T-cell (primary cell): ENCODE measurements around the gene BCKDHA. TPM values are rescaled to one million over a fixed set of nuclear protein-coding genes. Genes with fewer than 3 reads are reported as not detected.
"Not testable (repeated sequence)": the region's sequence is repeated elsewhere in the genome, so short reads cannot be mapped to it uniquely, and the experiment has no call there.

Source experiments
- ATAC-seq, 4 experiments: fragments of 200-7000 bp in 3 of 4; fragments of 150-1000 bp in 1 of 4; cut with Tn5 transposase; replicated peaks in 1 of 4; 1 replicate in 3 of 4; 2 replicates in 1 of 4; pipeline ENCODE4 v1.10.0; 2021; ENCODE audit warnings: moderate library complexity in 3 of 4, mild to moderate bottlenecking in 2 of 4, moderate number of reproducible peaks in 1 of 4
- CTCF ChIA-PET, 2 donors: fragments of 300-600 bp; sonication (Branson Sonifier 250); formaldehyde crosslinking; loops; one replicate each; lab custom pipeline; 2022; ENCODE audit warnings: antibody characterized with exemption in 2 of 2; lab: Charles Lee
- POLR2A ChIA-PET, 2 donors: fragments of 300-600 bp; sonication (Branson Sonifier 250); formaldehyde crosslinking; loops; one replicate each; lab custom pipeline; 2022; ENCODE audit warnings: antibody characterized with exemption in 2 of 2; lab: Charles Lee
- DNase-seq, 35 experiments: peaks; one replicate each; pipeline versions ENCODE4 v3.0.0 to v3.0.0-alpha.2; 2013 to 2023
- H3K27ac ChIP-seq: one replicate; pipeline ENCODE4 v1.5.1; 2013; ENCODE audit warnings: low read length
- H3K27me3 ChIP-seq, 2 experiments: replicated peaks in 1 of 2; 1 replicate in 1 of 2; 2 replicates in 1 of 2; pipeline versions ENCODE4 v1.6.1 to v1.7.0; 2013; ENCODE audit warnings: low read length in 1 of 2, mixed read lengths in 1 of 2; ENCODE audit not compliant: control insufficient read depth in 2 of 2, insufficient read depth in 2 of 2; ENCODE audit errors: extremely low read depth in 1 of 2
- H3K36me3 ChIP-seq, 2 donors: 1 replicate in 1 of 2; 2 replicates in 1 of 2; pipeline versions ENCODE4 v1.6.1 to v1.7.0; 2013; ENCODE audit warnings: low read length in 1 of 2; ENCODE audit not compliant: control insufficient read depth in 2 of 2, insufficient read depth in 1 of 2; ENCODE audit errors: extremely low read depth in 1 of 2
- H3K4me1 ChIP-seq, 2 experiments: 1 replicate in 1 of 2; 2 replicates in 1 of 2; pipeline versions ENCODE4 v1.6.1 to v1.7.0; 2013; ENCODE audit warnings: low read length in 2 of 2, mixed read lengths in 1 of 2; ENCODE audit not compliant: insufficient read depth in 2 of 2, control insufficient read depth in 1 of 2; ENCODE audit errors: extremely low read depth in 1 of 2
- H3K4me3 ChIP-seq, 2 donors: 1 replicate in 1 of 2; 2 replicates in 1 of 2; pipeline versions ENCODE4 v1.5.1 to v1.7.0; 2013; ENCODE audit warnings: mild to moderate bottlenecking in 2 of 2, low read length in 1 of 2, moderate library complexity in 1 of 2; ENCODE audit not compliant: control insufficient read depth in 1 of 2; ENCODE audit errors: extremely low read depth in 1 of 2
- H3K9me3 ChIP-seq: 2 replicates; pipeline ENCODE4 v1.7.0; 2013
- H3K27ac Mint-ChIP-seq, 2 donors: one replicate each; pipeline ENCODE4 v1.8.0; 2020 to 2021; ENCODE audit warnings: mild to moderate bottlenecking in 2 of 2, mixed read lengths in 2 of 2
- H3K27me3 Mint-ChIP-seq, 2 donors: one replicate each; pipeline ENCODE4 v1.8.0; 2021 to 2022; ENCODE audit warnings: mixed read lengths in 2 of 2
- H3K36me3 Mint-ChIP-seq: one replicate; pipeline ENCODE4 v1.8.0; 2021; ENCODE audit warnings: mixed read lengths
- H3K4me1 Mint-ChIP-seq, 3 donors: one replicate each; pipeline ENCODE4 v1.8.0; 2020 to 2022; ENCODE audit warnings: mixed read lengths in 3 of 3, mild to moderate bottlenecking in 1 of 3
- H3K4me3 Mint-ChIP-seq, 3 donors: one replicate each; pipeline ENCODE4 v1.8.0; 2020 to 2022; ENCODE audit warnings: mild to moderate bottlenecking in 3 of 3, mixed read lengths in 3 of 3, moderate library complexity in 3 of 3
- H3K9me3 Mint-ChIP-seq, 3 donors: one replicate each; pipeline ENCODE4 v1.8.0; 2020 to 2022; ENCODE audit warnings: mixed read lengths in 3 of 3
- WGBS: methylation state at CpG from one replicate; pipeline ENCODE4 v1.1.5; 2013; ENCODE audit warnings: missing lambda C conversion rate; ENCODE audit not compliant: insufficient coverage; 5-methylcytosine and 5-hydroxymethylcytosine counted together
- total RNA-seq, 35 experiments: library from RNA in 6 of 35; stranded (reverse) in 6 of 35; fragments of 120-200 nt in 1 of 35; gene quantifications; one replicate each; pipeline versions ENCODE4 v1.2.1 to v1.2.4 and lab custom pipeline; 2013 to 2026

The BCKDHA gene
- total RNA-seq, 5 donors from 2014 or later (not counting 1 experiment from before 2014, with no cell fraction given) = 13.0 to 28.6 (median 27.0) TPM

DNA sequence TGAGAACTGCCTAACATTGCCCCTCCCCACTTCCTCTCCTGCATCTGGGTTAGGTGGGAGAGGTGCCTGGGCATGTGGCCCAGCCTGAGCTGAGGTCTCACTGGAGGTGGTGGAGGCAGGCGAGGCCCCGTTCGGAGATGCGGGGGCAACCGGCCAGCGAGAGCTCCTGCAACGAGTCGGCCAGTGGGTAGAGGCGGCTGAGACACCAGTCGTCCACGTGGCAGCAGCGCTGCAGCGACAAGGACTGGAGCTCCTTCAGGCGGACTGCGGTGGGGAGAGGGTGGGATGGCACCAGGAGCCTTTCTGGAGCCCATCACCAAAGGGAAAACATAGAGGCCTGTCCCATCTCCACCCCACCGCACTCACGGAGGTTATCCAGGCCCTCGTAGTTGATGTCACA lies 35.6 kb downstream of the BCKDHA start:
- H3K27ac Mint-ChIP-seq = no peak overlapping the region
- peaks cover 26% of the 10 kb centered on the region for H3K36me3 Mint-ChIP-seq
- POLR2A ChIA-PET = no interaction called here
- no peak for ATAC-seq
- no peak overlapping the region for H3K27ac ChIP-seq
- no peak overlapping the region for H3K4me3 ChIP-seq
- H3K4me1 Mint-ChIP-seq = peaks cover 7 to 28% (median 24%) of the 10 kb centered on the region in 3 donors
- no peaks in the 10 kb centered on the region for H3K27me3 ChIP-seq
- no peak for DNase-seq
- WGBS = over 99% methylated on average over 16 of the region's 18 CpGs
- H3K36me3 ChIP-seq = peaks cover 16 to 31% of the 10 kb centered on the region in 2 donors
- no peaks in the 10 kb centered on the region for H3K27me3 Mint-ChIP-seq
- H3K9me3 Mint-ChIP-seq = no peaks in the 10 kb centered on the region
- no peaks in the 10 kb centered on the region for H3K9me3 ChIP-seq
- no peak overlapping the region for H3K4me3 Mint-ChIP-seq
- peaks cover 4 to 16% of the 10 kb centered on the region in 2 experiments for H3K4me1 ChIP-seq
- CTCF ChIA-PET = no interaction called here

DNA sequence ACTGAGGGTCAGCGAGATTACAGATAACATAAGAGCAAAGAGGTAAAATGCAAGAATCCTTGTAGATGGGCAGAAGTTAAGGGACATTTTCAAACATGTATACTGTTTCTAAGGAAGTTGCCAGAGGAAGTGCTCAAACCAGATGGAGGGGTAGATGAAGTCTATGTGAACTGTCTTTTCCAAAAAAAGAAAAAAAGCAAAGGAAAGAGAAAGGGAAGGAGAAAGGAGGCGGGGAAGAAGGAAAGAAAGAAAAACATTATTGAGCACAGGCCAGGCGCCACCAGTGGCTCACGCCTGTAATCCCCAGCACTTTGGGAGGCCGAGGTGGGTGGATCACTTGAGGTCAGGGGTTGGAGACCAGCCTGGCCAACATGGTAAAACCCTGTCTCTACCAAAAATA lies 36.8 kb downstream of the BCKDHA start:
- POLR2A ChIA-PET = no interaction called here
- Histone ChIP-seq H3K27ac (no peak overlapping the region), H3K4me1 (peaks cover 5 to 11% of the 10 kb centered on the region in 2 experiments), H3K36me3 (peaks cover 16 to 31% of the 10 kb centered on the region in 2 donors), H3K27me3 (no peaks in the 10 kb centered on the region), H3K4me3 (no peak overlapping the region), H3K9me3 (no peaks in the 10 kb centered on the region)
- CTCF ChIA-PET = interaction anchor here in 1 of 2 donors (0.7 kb wide), 1 partner anchor 53 kb away, joined by 3 read pairs; no protein-coding TSS in a partner anchor
- Mint-ChIP-seq H3K4me1 (peaks cover 0 to 22% (median 15%) of the 10 kb centered on the region in 3 donors), H3K27ac (no peak overlapping the region), H3K9me3 (no peaks in the 10 kb centered on the region), H3K4me3 (no peak overlapping the region), H3K27me3 (no peaks in the 10 kb centered on the region), H3K36me3 (peaks cover 26% of the 10 kb centered on the region)
- 94% methylated on average over 2 of the region's 5 CpGs for WGBS
- DNase-seq (no peak), ATAC-seq (no peak)

DNA sequence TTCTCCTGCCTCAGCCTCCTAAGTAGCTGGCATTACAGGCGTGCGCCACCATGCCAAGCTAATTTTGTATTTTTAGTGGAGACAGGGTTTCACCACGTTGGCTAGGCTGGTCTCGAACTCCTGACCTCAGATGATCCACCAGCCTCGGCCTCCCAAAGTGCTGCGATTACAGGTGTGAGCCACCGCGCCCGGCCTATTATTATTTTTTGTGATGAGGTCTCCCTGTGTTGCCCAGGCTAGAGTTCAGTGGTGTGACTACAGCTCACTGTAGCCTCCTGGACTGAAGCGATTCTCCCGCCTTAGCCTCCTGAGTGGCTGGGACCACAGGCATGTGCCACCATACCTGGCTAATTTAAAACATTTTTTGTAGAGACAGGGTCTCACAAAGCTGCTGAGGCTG lies 37.8 kb downstream of the BCKDHA start:
- CTCF ChIA-PET = interaction anchor here in 1 of 2 donors (0.6 to 1.2 kb wide), 3 partner anchors 125 to 147 kb away, joined by 3 to 4 read pairs (median 3); no protein-coding TSS in a partner anchor
- peaks cover 16 to 31% of the 10 kb centered on the region in 2 donors for H3K36me3 ChIP-seq
- H3K27ac ChIP-seq, H3K27me3 ChIP-seq, H3K27me3 Mint-ChIP-seq, POLR2A ChIA-PET, DNase-seq, H3K9me3 ChIP-seq, H3K9me3 Mint-ChIP-seq, H3K4me3 Mint-ChIP-seq, ATAC-seq, H3K4me3 ChIP-seq, H3K27ac Mint-ChIP-seq: not testable (repeated sequence)
- 98% methylated on average over 9 of the region's 11 CpGs for WGBS
- peaks cover 0 to 22% (median 15%) of the 10 kb centered on the region in 3 donors for H3K4me1 Mint-ChIP-seq
- peaks cover 5 to 19% of the 10 kb centered on the region in 2 experiments for H3K4me1 ChIP-seq
- peaks cover 26% of the 10 kb centered on the region for H3K36me3 Mint-ChIP-seq

DNA sequence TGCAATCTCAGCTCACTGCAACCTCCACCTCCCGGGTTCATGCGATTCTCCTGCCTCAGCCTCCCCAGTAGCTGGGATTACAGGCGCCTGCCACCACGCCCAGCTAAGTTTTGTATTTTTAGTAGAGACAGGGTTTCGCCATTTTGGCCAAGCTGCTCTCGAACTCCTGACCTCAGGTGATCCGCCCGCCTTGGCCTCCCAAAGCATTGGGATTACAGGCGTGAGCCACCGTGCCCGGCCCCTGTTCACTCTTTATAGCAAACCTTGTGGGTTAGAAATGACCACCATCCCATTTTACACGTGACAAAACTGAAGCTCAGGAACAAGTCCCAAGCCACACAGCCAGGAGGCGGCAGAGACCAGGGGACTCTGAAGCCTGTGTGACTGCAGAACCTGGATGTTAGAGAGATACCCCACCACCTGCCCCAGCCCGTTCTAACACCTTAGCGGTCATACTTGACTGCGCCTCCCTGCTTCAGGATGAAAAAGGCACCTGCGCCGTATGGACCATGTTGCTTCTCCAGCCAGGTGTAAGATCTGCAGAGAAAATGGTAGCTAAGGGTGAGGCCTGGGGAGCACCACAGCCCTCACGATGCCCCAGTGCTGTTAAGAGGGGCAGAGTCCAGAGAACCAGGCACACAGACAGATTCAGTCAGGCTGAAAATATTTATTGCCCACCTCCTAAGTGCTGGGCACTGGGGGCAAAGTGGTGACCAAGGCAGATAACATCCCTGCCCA lies 38.5 kb downstream of the BCKDHA start:
- Histone ChIP-seq H3K4me3 (no peak overlapping the region), H3K36me3 (peaks cover 15 to 27% of the 10 kb centered on the region in 2 donors), H3K27ac (no peak overlapping the region), H3K4me1 (peaks cover 5 to 19% of the 10 kb centered on the region in 2 experiments), H3K9me3 (no peaks in the 10 kb centered on the region), H3K27me3 (no peaks in the 10 kb centered on the region)
- Mint-ChIP-seq H3K4me1 (peaks cover 0 to 20% (median 13%) of the 10 kb centered on the region in 3 donors), H3K9me3 (no peaks in the 10 kb centered on the region), H3K4me3 (peak overlapping the region in 1 of 3 donors; percentile 13), H3K27ac (no peak overlapping the region), H3K27me3 (no peaks in the 10 kb centered on the region), H3K36me3 (peaks cover 24% of the 10 kb centered on the region)
- ChIA-PET CTCF (interaction anchor here in 1 of 2 donors (0.6 to 1.2 kb wide), 2 partner anchors 134 to 148 kb away, joined by 3 to 4 read pairs; no protein-coding TSS in a partner anchor), POLR2A (no interaction called here)
- no peak for DNase-seq
- over 99% methylated on average over 13 of the region's 19 CpGs for WGBS
- ATAC-seq = no peak

DNA sequence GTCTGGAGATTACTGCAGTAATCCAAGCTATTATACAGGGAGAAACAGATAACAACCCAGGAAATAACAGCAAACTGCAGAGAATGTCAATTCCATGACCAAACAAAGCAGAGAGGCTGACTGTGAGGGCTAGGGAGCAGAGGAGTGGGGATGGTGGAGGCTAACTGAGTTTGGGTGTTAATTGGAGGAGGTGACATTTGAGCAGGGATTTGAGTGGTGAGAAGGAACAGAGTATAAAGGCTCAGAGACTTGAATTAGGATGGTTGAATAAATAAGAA lies 39.0 kb downstream of the BCKDHA start:
- Mint-ChIP-seq H3K36me3 (peaks cover 22% of the 10 kb centered on the region), H3K27ac (no peak overlapping the region), H3K4me3 (peak overlapping the region in 1 of 3 donors; percentile 13), H3K27me3 (no peaks in the 10 kb centered on the region), H3K4me1 (peaks cover 0 to 21% (median 9%) of the 10 kb centered on the region in 3 donors), H3K9me3 (no peaks in the 10 kb centered on the region)
- POLR2A ChIA-PET = no interaction called here
- CTCF ChIA-PET = interaction anchor here in 1 of 2 donors (1.2 kb wide), 1 partner anchor 134 kb away, joined by 3 read pairs; no protein-coding TSS in a partner anchor
- no peak for ATAC-seq
- no peak overlapping the region for H3K4me3 ChIP-seq
- no peaks in the 10 kb centered on the region for H3K27me3 ChIP-seq
- no peaks in the 10 kb centered on the region for H3K9me3 ChIP-seq
- no peak for DNase-seq
- no peak overlapping the region for H3K27ac ChIP-seq
- H3K36me3 ChIP-seq = peaks cover 11 to 22% of the 10 kb centered on the region in 2 donors
- peaks cover 5 to 15% of the 10 kb centered on the region in 2 experiments for H3K4me1 ChIP-seq

DNA sequence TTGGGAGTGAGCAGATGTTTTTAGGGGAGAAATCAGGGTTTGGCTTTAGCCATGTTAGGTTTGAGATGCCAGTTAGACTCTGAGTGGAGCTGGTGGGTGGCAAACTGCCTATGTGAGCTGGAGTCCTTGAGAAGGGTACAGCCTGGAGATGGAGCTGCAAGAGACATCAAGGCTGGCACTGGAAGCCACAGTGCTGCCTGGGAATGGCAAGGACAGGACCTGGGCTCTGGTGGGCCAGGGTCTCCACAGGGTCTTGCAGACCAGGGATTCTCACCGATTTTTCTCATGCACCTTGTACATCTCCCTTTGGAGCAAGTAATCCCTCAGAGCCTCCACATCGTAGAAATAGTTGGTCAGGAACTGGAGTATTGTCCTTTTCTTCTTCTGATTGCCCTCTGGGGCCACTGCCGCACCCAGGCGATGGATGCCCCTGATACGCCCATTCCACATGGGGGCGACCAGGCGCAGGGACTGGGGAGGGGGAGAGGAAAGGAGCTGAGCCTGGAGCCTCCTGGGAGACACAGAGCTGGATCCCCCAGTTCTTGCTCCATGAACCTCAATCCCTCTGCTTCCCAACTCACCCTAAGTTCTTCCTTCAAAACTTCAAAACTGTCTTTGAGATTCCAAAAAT lies 40.4 kb downstream of the BCKDHA start:
- Histone ChIP-seq H3K4me1 (peaks cover 5 to 15% of the 10 kb centered on the region in 2 experiments), H3K4me3 (no peak overlapping the region), H3K27me3 (peaks cover 0 to 5% of the 10 kb centered on the region in 2 experiments), H3K36me3 (peaks cover 9 to 11% of the 10 kb centered on the region in 2 donors), H3K9me3 (no peaks in the 10 kb centered on the region), H3K27ac (no peak overlapping the region)
- Mint-ChIP-seq H3K36me3 (peaks cover 8% of the 10 kb centered on the region), H3K27me3 (no peaks in the 10 kb centered on the region), H3K4me3 (peak overlapping the region in 1 of 3 donors; percentile 11), H3K4me1 (peaks cover 0 to 21% (median 8%) of the 10 kb centered on the region in 3 donors), H3K27ac (peak overlapping the region in 1 of 2 donors; percentile 17), H3K9me3 (no peaks in the 10 kb centered on the region)
- ATAC-seq (no peak), DNase-seq (no peak)
- no CpG with 5 or more reads among the region's 7 CpGs for WGBS
- CTCF ChIA-PET = interaction anchor here in 1 of 2 donors (0.6 kb wide), 1 partner anchor 10 kb away, joined by 3 read pairs; no protein-coding TSS in a partner anchor
- POLR2A ChIA-PET = interaction anchor here in 1 of 2 donors (0.6 to 0.7 kb wide), 2 partner anchors 9 to 12 kb away, joined by 3 to 8 read pairs; no protein-coding TSS in a partner anchor
